Stimulated activated CD4-positive, alpha-beta T cell treated with anti-CD3 and anti-CD28 coated beads, Interleukin-2, amount 100 ng/mL, for 24 hours (primary cell): ENCODE measurements around the gene ETNK1.
"Not testable (repeated sequence)": the region's sequence is repeated elsewhere in the genome, so short reads cannot be mapped to it uniquely, and the experiment has no call there.

Experiments used
- DNase-seq, 2 donors: peaks; one replicate each; pipeline ENCODE4 v3.0.0-alpha.2; 2020

The ETNK1 gene

GRCh38 chr12:22624870-22625761 lies at the start of gene ETNK1:
ETNK1 (plus strand) TSS chr12:22625171; CDS start chr12:22625431, 260 bp downstream.
- peak; percentile 88 to 92 for DNase-seq

GRCh38 chr12:22576065-22576464 lies 48.9 kb upstream of the ETNK1 start:
- no peak for DNase-seq

GRCh38 chr12:22576473-22576872 lies 48.5 kb upstream of the ETNK1 start:
- DNase-seq = no peak

- no peak for DNase-seq
These were observed 47.3 kb upstream of the ETNK1 start for GRCh38 chr12:22577667-22578066.

GRCh38 chr12:22578328-22578727 lies 46.6 kb upstream of the ETNK1 start:
- no peak for DNase-seq

- DNase-seq = no peak
These were observed 36.2 kb upstream of the ETNK1 start for GRCh38 chr12:22588817-22589216.

GRCh38 chr12:22593864-22594263 lies 31.1 kb upstream of the ETNK1 start:
- no peak for DNase-seq

- not testable (repeated sequence) for DNase-seq
These were observed 27.4 kb upstream of the ETNK1 start for GRCh38 chr12:22597539-22597938.

- no peak for DNase-seq
These were observed 26.7 kb upstream of the ETNK1 start for GRCh38 chr12:22598141-22598762.

- no peak for DNase-seq
These were observed 26.2 kb upstream of the ETNK1 start for GRCh38 chr12:22598763-22599161.

- no peak for DNase-seq
These were observed 24.8 kb upstream of the ETNK1 start for GRCh38 chr12:22600181-22600580.

GRCh38 chr12:22609501-22609900 lies 15.5 kb upstream of the ETNK1 start:
- no peak for DNase-seq

- DNase-seq = no peak
These were observed 14.8 kb upstream of the ETNK1 start for GRCh38 chr12:22610131-22610530.

- DNase-seq = not testable (repeated sequence)
These were observed 12.1 kb upstream of the ETNK1 start for GRCh38 chr12:22612822-22613221.

GRCh38 chr12:22615963-22616501 lies 8.9 kb upstream of the ETNK1 start:
- DNase-seq = no peak

- no peak for DNase-seq
These were observed 7.3 kb upstream of the ETNK1 start for GRCh38 chr12:22617630-22618029.

- DNase-seq = no peak
These were observed 462 bp upstream of the ETNK1 start for GRCh38 chr12:22624548-22624869.

GRCh38 chr12:22625762-22626294 lies 857 bp downstream of the ETNK1 start:
- DNase-seq = peak; percentile 25 to 38

- peak in 1 of 2 donors; percentile 15 for DNase-seq
These were observed 1.4 kb downstream of the ETNK1 start for GRCh38 chr12:22626406-22626805.

- DNase-seq = no peak
These were observed 2.4 kb downstream of the ETNK1 start for GRCh38 chr12:22627371-22627770.

GRCh38 chr12:22628228-22628627 lies 3.3 kb downstream of the ETNK1 start:
- no peak for DNase-seq

GRCh38 chr12:22631863-22632463 lies 7.0 kb downstream of the ETNK1 start:
- no peak for DNase-seq

GRCh38 chr12:22634883-22635282 lies 9.9 kb downstream of the ETNK1 start:
- no peak for DNase-seq
